LNCAP (cell line): ENCODE results near the gene ALG6.

Source experiments
- TF ChIP-seq, protein P1 (sequence below): fragments of 450-650 bp; IDR thresholded peaks from 2 replicates; pipeline ENCODE4 v1.5.1; 2017; ENCODE audit warnings: mild to moderate bottlenecking

ALG6 gene

DNA sequence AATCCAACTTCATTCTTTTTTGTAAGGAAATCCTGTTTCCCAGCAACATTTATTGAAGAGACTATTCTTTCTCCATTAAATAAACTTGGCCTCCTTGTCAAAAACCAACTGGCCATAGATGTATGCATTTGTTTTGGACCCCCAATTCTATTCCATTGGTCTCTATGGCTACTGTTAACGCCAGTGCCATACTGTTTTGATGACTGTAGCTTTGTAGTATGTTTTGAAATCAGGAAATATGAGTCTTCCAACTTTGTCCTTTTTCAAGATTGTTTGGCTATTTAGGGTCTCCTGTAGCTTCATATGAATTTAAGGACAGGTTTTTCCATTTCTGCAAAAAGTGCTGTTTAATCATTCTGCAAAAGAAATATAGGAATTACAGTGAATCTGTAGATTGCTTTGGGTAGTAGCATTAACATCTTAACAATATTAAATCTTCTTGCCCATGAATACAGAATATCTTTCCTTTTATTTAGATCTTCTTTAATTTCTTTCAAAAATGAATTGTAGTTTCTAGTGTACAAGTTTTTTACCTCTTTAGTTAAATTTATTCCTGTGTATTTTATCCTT lies 94.3 kb downstream of the ALG6 start:
- TF ChIP-seq, protein P1, sequence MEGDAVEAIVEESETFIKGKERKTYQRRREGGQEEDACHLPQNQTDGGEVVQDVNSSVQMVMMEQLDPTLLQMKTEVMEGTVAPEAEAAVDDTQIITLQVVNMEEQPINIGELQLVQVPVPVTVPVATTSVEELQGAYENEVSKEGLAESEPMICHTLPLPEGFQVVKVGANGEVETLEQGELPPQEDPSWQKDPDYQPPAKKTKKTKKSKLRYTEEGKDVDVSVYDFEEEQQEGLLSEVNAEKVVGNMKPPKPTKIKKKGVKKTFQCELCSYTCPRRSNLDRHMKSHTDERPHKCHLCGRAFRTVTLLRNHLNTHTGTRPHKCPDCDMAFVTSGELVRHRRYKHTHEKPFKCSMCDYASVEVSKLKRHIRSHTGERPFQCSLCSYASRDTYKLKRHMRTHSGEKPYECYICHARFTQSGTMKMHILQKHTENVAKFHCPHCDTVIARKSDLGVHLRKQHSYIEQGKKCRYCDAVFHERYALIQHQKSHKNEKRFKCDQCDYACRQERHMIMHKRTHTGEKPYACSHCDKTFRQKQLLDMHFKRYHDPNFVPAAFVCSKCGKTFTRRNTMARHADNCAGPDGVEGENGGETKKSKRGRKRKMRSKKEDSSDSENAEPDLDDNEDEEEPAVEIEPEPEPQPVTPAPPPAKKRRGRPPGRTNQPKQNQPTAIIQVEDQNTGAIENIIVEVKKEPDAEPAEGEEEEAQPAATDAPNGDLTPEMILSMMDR = no peak

DNA sequence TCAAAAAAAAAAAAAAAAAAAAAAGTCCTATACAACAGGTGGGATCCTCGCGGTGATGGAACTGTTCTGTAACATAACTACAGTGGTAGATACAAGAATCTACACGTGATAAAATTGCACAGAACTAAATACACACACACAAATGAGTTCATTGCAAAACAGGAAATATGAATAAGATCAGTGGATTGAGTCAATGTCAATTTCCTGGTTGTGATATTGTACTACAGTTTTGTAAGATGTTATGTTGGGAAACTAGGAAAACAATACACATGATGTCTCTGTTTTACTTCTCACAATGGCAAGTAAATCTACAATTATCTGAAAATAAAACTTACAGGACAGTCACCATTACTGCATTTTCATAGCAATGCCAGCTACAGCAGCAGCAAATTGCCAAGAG lies 95.8 kb downstream of the ALG6 start:
- TF ChIP-seq, protein P1 = no peak

DNA sequence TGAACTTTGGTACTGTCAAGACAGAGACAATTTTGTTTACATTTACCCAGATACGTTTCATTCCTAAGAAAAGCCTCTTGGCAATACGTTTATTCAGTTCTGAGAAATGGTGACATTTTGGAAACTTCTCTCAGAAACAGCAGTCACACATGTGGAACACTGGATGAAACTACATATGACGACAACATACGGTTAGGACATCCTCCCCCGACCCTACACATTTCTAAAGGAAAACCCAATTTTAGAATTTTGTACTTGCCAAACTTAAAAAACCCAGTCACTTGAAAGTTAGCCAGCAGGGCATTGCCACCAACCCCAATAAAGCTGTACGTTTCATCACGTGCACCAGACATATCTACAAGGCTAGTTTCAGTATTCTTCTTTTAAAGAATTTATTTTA lies 98.8 kb downstream of the ALG6 start:
- TF ChIP-seq, protein P1 = no peak

DNA sequence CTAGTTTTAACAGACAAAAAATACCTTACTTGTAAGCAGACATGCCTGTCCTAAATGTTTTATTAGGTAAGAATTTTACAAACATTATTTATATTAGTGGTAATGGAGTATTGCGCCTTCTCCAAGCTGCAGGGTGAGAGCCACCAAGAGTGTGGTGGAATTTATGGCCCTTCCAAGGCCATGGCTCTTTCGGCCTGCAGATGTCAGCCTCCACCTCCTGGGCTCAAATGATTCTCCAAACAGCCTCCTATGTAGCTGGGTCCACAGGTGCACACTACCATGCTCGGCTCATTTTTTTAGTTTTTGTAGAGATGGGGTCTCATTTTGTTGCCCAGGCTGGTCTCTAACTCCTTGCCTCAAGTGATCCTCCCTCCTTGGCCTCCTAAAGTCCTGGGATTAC lies 99.3 kb downstream of the ALG6 start:
- TF ChIP-seq, protein P1 = no peak; the same call in 1 of the 2 replicates

DNA sequence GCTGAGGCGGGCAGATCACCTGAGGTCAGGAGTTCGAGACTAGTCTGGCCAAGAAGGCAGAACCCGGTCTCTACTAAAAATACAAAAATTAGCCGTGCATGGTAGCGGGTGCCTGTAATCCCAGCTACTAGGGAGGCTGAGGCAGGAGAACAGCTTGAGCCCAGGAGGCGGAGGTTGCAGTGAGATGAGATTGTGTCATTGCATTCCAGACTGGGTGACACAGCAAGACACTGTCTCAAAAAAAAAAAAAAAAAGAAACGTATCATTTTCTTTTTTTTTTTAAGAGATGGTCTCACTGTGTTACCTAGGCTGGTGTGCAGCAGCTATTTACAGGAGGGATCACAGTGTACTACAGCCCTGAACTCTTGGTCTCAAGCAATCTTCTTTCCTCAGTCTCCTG lies 108.3 kb downstream of the ALG6 start:
- TF ChIP-seq, protein P1 = no peak

DNA sequence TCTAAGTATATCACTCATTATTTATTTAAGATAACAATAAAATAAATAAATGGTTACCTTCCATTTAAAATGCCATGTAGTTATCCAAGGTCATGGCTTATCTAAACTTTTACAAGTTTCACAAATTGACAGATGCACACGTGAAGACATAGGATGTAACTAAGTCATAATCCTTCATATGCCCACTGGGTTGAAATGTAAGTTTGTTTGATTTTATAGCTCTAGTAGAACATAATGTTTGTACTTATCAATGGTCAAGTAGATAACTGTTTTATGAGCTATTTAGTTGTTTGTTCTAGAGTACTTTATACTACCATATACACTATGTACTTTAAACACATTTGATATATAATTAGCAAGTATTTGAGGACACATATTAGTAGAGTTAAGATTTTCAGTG lies 112.6 kb downstream of the ALG6 start:
- TF ChIP-seq, protein P1 = no peak

DNA sequence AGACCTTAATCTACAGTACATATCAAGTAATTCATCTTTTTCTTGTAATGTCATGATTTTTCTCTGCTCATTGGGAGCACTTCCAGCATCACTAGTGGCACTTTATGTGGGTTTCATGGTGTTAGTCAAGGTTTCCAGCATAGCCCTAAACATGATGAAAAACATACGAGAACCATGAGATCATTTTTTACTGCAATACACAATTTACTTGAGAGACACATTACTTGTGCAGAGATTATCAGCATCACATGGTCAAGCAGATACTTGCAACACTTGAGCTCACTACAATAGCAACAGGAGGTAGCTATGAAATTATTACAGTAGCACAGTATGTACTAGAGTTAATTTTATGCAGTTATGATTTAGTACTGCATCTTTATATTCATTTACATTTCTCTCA lies 119.2 kb downstream of the ALG6 start:
- TF ChIP-seq, protein P1 = no peak
